H1 (cell line): ENCODE measurements around the gene SMU1. TPM values are rescaled to one million over a fixed set of nuclear protein-coding genes. Genes with fewer than 3 reads are reported as not detected.

ENCODE experiments used
- CTCF ChIA-PET: fragments of 300-600 bp; sonication (Branson Sonifier 250); formaldehyde crosslinking; loops from one replicate; lab custom pipeline; 2021; ENCODE audit not compliant: partially characterized antibody; lab: Charles Lee
- POLR2A ChIA-PET: fragments of 300-600 bp; sonication (Branson Sonifier 250); formaldehyde crosslinking; loops from one replicate; lab custom pipeline; 2021; ENCODE audit warnings: inconsistent platforms; ENCODE audit not compliant: partially characterized antibody; lab: Charles Lee
- DNase-seq, 2 experiments: peaks; one replicate each; pipeline versions ENCODE4 v3.0.0 to v3.0.0-alpha.2; 2010 to 2022; ENCODE audit warnings: low spot score in 2 of 2, low read depth in 1 of 2, mixed read lengths in 1 of 2
- FAIRE-seq: peaks from 2 replicates; lab custom pipeline; 2011; peaks lifted over from hg19 to GRCh38; lab: Jason Lieb, UNC
- H2AFZ ChIP-seq: 2 replicates; pipeline ENCODE4 v1.8.1; 2012; ENCODE audit warnings: low read length, inconsistent platforms
- H2AK5ac ChIP-seq: 2 replicates; pipeline ENCODE4 v1.6.1; 2013; ENCODE audit warnings: low read depth, low read length
- H2BK120ac ChIP-seq: replicated peaks from 2 replicates; pipeline ENCODE3; 2013; ENCODE audit warnings: low read depth, low read length, inconsistent platforms
- H2BK12ac ChIP-seq: 2 replicates; pipeline ENCODE4 v1.6.1; 2013; ENCODE audit warnings: low read depth, low read length
- H2BK15ac ChIP-seq: 2 replicates; pipeline ENCODE4 v1.6.1; 2013; ENCODE audit warnings: low read length
- H2BK20ac ChIP-seq: 2 replicates; pipeline ENCODE4 v1.6.1; 2013; ENCODE audit warnings: low read length
- H2BK5ac ChIP-seq: 2 replicates; pipeline ENCODE4 v1.6.1; 2013; ENCODE audit warnings: low read depth, low read length
- H3K14ac ChIP-seq: 2 replicates; pipeline ENCODE4 v1.6.1; 2013; ENCODE audit warnings: inconsistent platforms; ENCODE audit not compliant: insufficient read length
- H3K18ac ChIP-seq: 2 replicates; pipeline ENCODE4 v1.6.1; 2013; ENCODE audit warnings: low read length; ENCODE audit errors: extremely low read depth
- H3K23ac ChIP-seq: 2 replicates; pipeline ENCODE4 v1.6.1; 2013; ENCODE audit warnings: inconsistent platforms; ENCODE audit not compliant: insufficient read length
- H3K23me2 ChIP-seq: 2 replicates; pipeline ENCODE4 v1.6.1; 2013; ENCODE audit warnings: low read depth, low read length
- H3K27ac ChIP-seq: 2 replicates; pipeline ENCODE4 v1.6.1; 2011; ENCODE audit warnings: low read depth, low read length, inconsistent platforms
- H3K27me3 ChIP-seq, 4 experiments: replicated peaks in 1 of 4; 1 replicate in 1 of 4; 2 replicates in 3 of 4; pipeline versions ENCODE4 v1.6.1 to v1.8.1; 2011 to 2013; ENCODE audit warnings: low read length in 3 of 4, mild to moderate bottlenecking in 3 of 4, inconsistent platforms in 2 of 4, mixed read lengths in 2 of 4, moderate library complexity in 1 of 4; ENCODE audit not compliant: control insufficient read depth in 3 of 4, insufficient read depth in 3 of 4; ENCODE audit errors: extremely low read depth in 1 of 4
- H3K36me3 ChIP-seq, 4 experiments: 2 replicates each; pipeline versions ENCODE4 v1.6.1 to v1.8.1; 2011 to 2013; ENCODE audit warnings: mild to moderate bottlenecking in 4 of 4, low read length in 3 of 4, moderate library complexity in 2 of 4, control low read depth in 1 of 4, inconsistent platforms in 1 of 4; ENCODE audit not compliant: insufficient read depth in 4 of 4, control insufficient read depth in 2 of 4
- H3K4ac ChIP-seq: replicated peaks from 2 replicates; pipeline ENCODE3; 2013; ENCODE audit warnings: low read length, low read depth, mixed read lengths, inconsistent platforms; ENCODE audit not compliant: insufficient read length
- H3K4me1 ChIP-seq, 4 experiments: replicated peaks in 1 of 4; 1 replicate in 1 of 4; 2 replicates in 3 of 4; pipeline versions ENCODE4 v1.6.1 to v1.8.1; 2011 to 2013; ENCODE audit warnings: low read length in 3 of 4, inconsistent platforms in 2 of 4, mixed read lengths in 1 of 4; ENCODE audit not compliant: insufficient read depth in 4 of 4, control insufficient read depth in 3 of 4
- H3K4me2 ChIP-seq, 2 experiments: 2 replicates each; pipeline versions ENCODE4 v1.6.1 to v1.8.1; 2011 to 2013; ENCODE audit warnings: low read depth in 2 of 2, low read length in 2 of 2, control low read depth in 1 of 2, inconsistent platforms in 1 of 2, mild to moderate bottlenecking in 1 of 2; ENCODE audit not compliant: insufficient read depth in 1 of 2
- H3K4me3 ChIP-seq, 4 experiments: fragments of 200-600, 300-600 bp in 1 of 4; sonication (generic), shearing (Covaris generic), sonication (Bioruptor Twin) in 1 of 4; 2 replicates each; pipeline versions ENCODE4 v1.5.1 to v1.8.1; 2011 to 2016; ENCODE audit warnings: low read length in 4 of 4, low read depth in 3 of 4, control low read depth in 2 of 4, inconsistent platforms in 2 of 4, mild to moderate bottlenecking in 2 of 4, mixed read lengths in 1 of 4, moderate library complexity in 1 of 4; ENCODE audit not compliant: insufficient read depth in 2 of 4; ENCODE audit errors: extremely low read depth in 1 of 4
- H3K56ac ChIP-seq: replicated peaks from 2 replicates; pipeline ENCODE3; 2013; ENCODE audit warnings: low read depth, mild to moderate bottlenecking, mixed read lengths, low read length, inconsistent platforms; ENCODE audit not compliant: insufficient read length
- H3K79me1 ChIP-seq: 2 replicates; pipeline ENCODE4 v1.6.1; 2013; ENCODE audit warnings: low read depth, low read length, control low read depth
- H3K79me2 ChIP-seq, 2 experiments: 2 replicates each; pipeline versions ENCODE4 v1.6.1 to v1.8.1; 2012 to 2013; ENCODE audit warnings: low read length in 2 of 2, mild to moderate bottlenecking in 2 of 2, inconsistent platforms in 1 of 2; ENCODE audit not compliant: insufficient read depth in 2 of 2, control insufficient read depth in 1 of 2
- H3K9ac ChIP-seq, 4 experiments: replicated peaks in 1 of 4; 1 replicate in 1 of 4; 2 replicates in 3 of 4; pipeline versions ENCODE4 v1.6.1 to v1.8.1; 2011 to 2013; ENCODE audit warnings: low read depth in 3 of 4, low read length in 3 of 4, control low read depth in 2 of 4, mild to moderate bottlenecking in 2 of 4, moderate library complexity in 2 of 4, inconsistent platforms in 1 of 4; ENCODE audit errors: extremely low read depth in 1 of 4
- H3K9me3 ChIP-seq, 2 experiments: 2 replicates each; pipeline versions ENCODE4 v1.6.1 to v1.8.1; 2012 to 2013; ENCODE audit warnings: mild to moderate bottlenecking in 2 of 2, moderate library complexity in 2 of 2, control low read depth in 1 of 2, inconsistent platforms in 1 of 2, low read depth in 1 of 2, low read length in 1 of 2, mixed read lengths in 1 of 2; ENCODE audit not compliant: insufficient read depth in 2 of 2
- H4K20me1 ChIP-seq, 2 experiments: replicated peaks in 1 of 2; 2 replicates each; pipeline versions ENCODE3 to v1.8.1; 2011 to 2013; ENCODE audit warnings: inconsistent platforms in 2 of 2, low read length in 2 of 2, mild to moderate bottlenecking in 1 of 2; ENCODE audit not compliant: insufficient read depth in 2 of 2, control insufficient read depth in 1 of 2
- H4K5ac ChIP-seq: 2 replicates; pipeline ENCODE4 v1.6.1; 2013; ENCODE audit warnings: low read length, low read depth, mixed read lengths, inconsistent platforms; ENCODE audit not compliant: insufficient read length
- H4K8ac ChIP-seq: 2 replicates; pipeline ENCODE4 v1.8.0; 2013; ENCODE audit warnings: mild to moderate bottlenecking, moderate library complexity, low read length, inconsistent platforms; ENCODE audit not compliant: insufficient read depth; ENCODE audit errors: extremely low read depth
- H4K91ac ChIP-seq: replicated peaks from 2 replicates; pipeline ENCODE3; 2013; ENCODE audit warnings: low read length, mixed read lengths, inconsistent platforms; ENCODE audit not compliant: insufficient read length
- ASH2L ChIP-seq: fragments of 200-600, 300-600 bp; sonication (generic); IDR thresholded peaks from one replicate; pipeline ENCODE4 v1.7.1; 2017; ENCODE audit warnings: low read length
- KDM1A ChIP-seq: fragments of 200-600, 300-600 bp; sonication (generic); IDR thresholded peaks from 2 replicates; pipeline ENCODE4 v1.7.1; 2016; ENCODE audit warnings: mild to moderate bottlenecking, low read length, borderline replicate concordance
- MAFK ChIP-seq: IDR thresholded peaks from 2 replicates; pipeline ENCODE4 v1.6.1; 2012; ENCODE audit warnings: low read depth, mild to moderate bottlenecking, improper control_type of control experiment, low read length
- POLR2A ChIP-seq, 2 experiments: IDR thresholded peaks; 1 replicate in 1 of 2; 2 replicates in 1 of 2; pipeline ENCODE4 v1.6.1; 2011; ENCODE audit warnings: low read depth in 2 of 2, low read length in 2 of 2, mild to moderate bottlenecking in 2 of 2; ENCODE audit errors: control extremely low read depth in 1 of 2
- RAD21 ChIP-seq, 2 experiments: IDR thresholded peaks in 1 of 2; conservative IDR thresholded peaks in 1 of 2; 2 replicates each; pipeline ENCODE4 v1.6.1; 2011; ENCODE audit warnings: low read depth in 2 of 2, low read length in 2 of 2, improper control_type of control experiment in 1 of 2, inconsistent platforms in 1 of 2, mild to moderate bottlenecking in 1 of 2, moderate library complexity in 1 of 2
- SIRT6 ChIP-seq: IDR thresholded peaks from one replicate; pipeline ENCODE4 v1.7.1; 2012; ENCODE audit warnings: low read length, inconsistent platforms
- WGBS, 2 experiments: shearing (Covaris generic) in 1 of 2; methylation state at CpG; one replicate each; pipeline versions ENCODE4 v1.1.6 to v1.1.7; 2013 to 2015; ENCODE audit warnings: low lambda C conversion rate in 2 of 2, mixed read lengths in 2 of 2, inconsistent platforms in 1 of 2, low coverage in 1 of 2, missing lambda C conversion rate in 1 of 2; ENCODE audit not compliant: insufficient replicate concordance in 2 of 2, insufficient coverage in 1 of 2, insufficient read length in 1 of 2; ENCODE audit errors: extremely low coverage in 1 of 2, missing lambda C conversion rate in 1 of 2; 5-methylcytosine and 5-hydroxymethylcytosine counted together
- polyA plus RNA-seq, 7 experiments: library from polyadenylated mRNA; depleted of rRNA in 3 of 7; stranded (reverse) in 5 of 7; unstranded in 2 of 7; fragments of >200 nt in 5 of 7; fragments of 200-250 nt in 2 of 7; gene quantifications; 1 replicate in 5 of 7; 2 replicates in 1 of 7; 4 replicates in 1 of 7; pipeline versions ENCODE4 v1.2.1 to v1.2.3, GENCODE V29; 2011 to 2013; ENCODE audit warnings: missing spikeins in 2 of 7, mixed read lengths in 2 of 7
- total RNA-seq: library from RNA; stranded (reverse); fragmentation: NEBNext Ultra II Directional; extraction: Animal tissue kit (Norgen Biotek cat#: 25700); gene quantifications from 2 replicates; pipeline ENCODE4 v1.2.1, GENCODE V29; 2021

Gene SMU1
- total and polyA plus RNA-seq, 2 of the 8 experiments (the other 6 are each of a cell fraction or from before 2014, with no cell fraction given) = 8.4 to 26.0 TPM

- WGBS, 2 experiments = 89% methylated on average over 9 of the region's 9 CpGs; no CpG with 5 or more reads in 1 of the 2 experiments
- Histone ChIP-seq H3K79me1 (no peaks in the 10 kb centered on the region), H3K4me1 (peaks cover 0 to 3% (median 0%) of the 10 kb centered on the region in 4 experiments; a peak in 1 of 7 replicates), H3K4ac (no peak overlapping the region), H3K36me3 (no peaks in the 10 kb centered on the region), H3K79me2 (no peaks in the 10 kb centered on the region), H3K14ac (no peak overlapping the region), H2BK5ac (no peak overlapping the region)
- CTCF ChIA-PET = interaction anchor here (0.9 to 1.3 kb wide), 2 partner anchors 11 to 103 kb away, joined by 3 read pairs; no protein-coding TSS in a partner anchor
- TF ChIP-seq KDM1A (no peak), RAD21 (IDR thresholded peaks at IDR 0.05 in 1 of 2, conservative IDR thresholded peaks at IDR 0.05 in 1 of 2; ENCODE audit: low read depth in 2 of 2, low read length in 2 of 2) (peak in 1 of 2 experiments; percentile 43; a peak in 3 of 4 replicates), SIRT6 (no peak), MAFK (no peak), POLR2A (IDR thresholded peaks at IDR 0.05; ENCODE audit: control extremely low read depth in 1 of 2, low read depth in 2 of 2, low read length in 2 of 2) (no peak), ASH2L (no peak)
- TF ChIP-seq, all 59 proteins: peak for 1
- Histone ChIP-seq H2BK20ac (no peak overlapping the region), H3K18ac (no peak overlapping the region), H2AFZ (no peak overlapping the region), H3K4me2 (no peak overlapping the region), H3K23me2 (no peaks in the 10 kb centered on the region), H3K23ac (no peak overlapping the region), H2BK120ac (no peak overlapping the region), H4K8ac (no peak overlapping the region), H3K4me3 (no peak overlapping the region), H4K20me1 (peaks cover 0 to 2% of the 10 kb centered on the region in 2 experiments), H2BK15ac (no peak overlapping the region), H2BK12ac (no peak overlapping the region), H2AK5ac (no peak overlapping the region), H4K5ac (no peak overlapping the region), H3K9me3 (no peaks in the 10 kb centered on the region; a peak in 1 of 4 replicates), H3K27me3 (no peaks in the 10 kb centered on the region), H3K56ac (no peak overlapping the region), H4K91ac (no peak overlapping the region), H3K27ac (no peak overlapping the region), H3K9ac (no peak overlapping the region)
- no peak for FAIRE-seq
- POLR2A ChIA-PET = interaction anchor here (0.9 kb wide), 1 partner anchor 47 kb away, joined by 3 read pairs; no protein-coding TSS in a partner anchor
- DNase-seq = no peak
These were observed 48.4 kb upstream of the SMU1 start for GRCh38 chr9:33124751-33125381.
